Upper lobe of left lung (tissue), 6 donors: ENCODE results near the gene COMMD10. TPM values are rescaled to one million over a fixed set of nuclear protein-coding genes. Genes with fewer than 3 reads are reported as not detected.

ENCODE experiments used
- ATAC-seq, 2 donors: fragments of 200-7000 bp; cut with Tn5 transposase; one replicate each; pipeline ENCODE4 v1.9.1; 2022; ENCODE audit warnings: mild to moderate bottlenecking in 2 of 2, moderate library complexity in 2 of 2; ENCODE audit not compliant: low FRiP score in 2 of 2
- DNase-seq, 2 donors: peaks; one replicate each; pipeline ENCODE4 v3.0.0-alpha.2; 2019 to 2020
- H3K27ac ChIP-seq, 4 donors: fragments of 200-600 bp; sonication (generic); one replicate each; pipeline ENCODE4 v1.5.1; 2016 to 2019
- H3K27me3 ChIP-seq, 4 donors: fragments of 200-600 bp; sonication (generic); one replicate each; pipeline ENCODE4 v1.5.1; 2017 to 2019
- H3K36me3 ChIP-seq, 4 donors: fragments of 200-600 bp; sonication (generic); one replicate each; pipeline ENCODE4 v1.5.1; 2016 to 2019
- H3K4me1 ChIP-seq, 4 donors: fragments of 200-600 bp; sonication (generic); one replicate each; pipeline ENCODE4 v1.5.1; 2018 to 2019
- H3K4me3 ChIP-seq, 4 donors: fragments of 200-600 bp; sonication (generic); one replicate each; pipeline ENCODE4 v1.5.1; 2017 to 2019; ENCODE audit warnings: mild to moderate bottlenecking in 2 of 4, moderate library complexity in 1 of 4
- H3K9me3 ChIP-seq, 4 donors: fragments of 200-600 bp; sonication (generic); one replicate each; pipeline ENCODE4 v1.5.1; 2018 to 2019
- EP300 ChIP-seq, 4 donors: sonication (generic); formaldehyde crosslinking; IDR thresholded peaks; one replicate each; pipeline ENCODE4 v1.5.1; 2017; ENCODE audit warnings: antibody characterized with exemption in 4 of 4, control low read depth in 2 of 4
- POLR2A ChIP-seq, 4 donors: fragments of 450-650 bp; IDR thresholded peaks; one replicate each; pipeline ENCODE4 v1.5.1; 2016 to 2017; ENCODE audit warnings: antibody characterized with exemption in 4 of 4, mild to moderate bottlenecking in 2 of 4
- POLR2AphosphoS5 ChIP-seq, 2 donors: sonication (generic); formaldehyde crosslinking; IDR thresholded peaks; one replicate each; pipeline ENCODE4 v1.5.1; 2017; ENCODE audit warnings: antibody characterized with exemption in 2 of 2
- WGBS, 2 donors: methylation state at CpG; one replicate each; pipeline ENCODE4 v1.1.5; 2017 to 2018; 5-methylcytosine and 5-hydroxymethylcytosine counted together
- total RNA-seq, 6 donors: library from RNA; depleted of rRNA in 4 of 6; stranded (reverse); fragments of >200 nt in 4 of 6; gene quantifications; one replicate each; pipeline versions ENCODE4 v1.1.0 to v1.2.1, GENCODE V29; 2016 to 2021
- TF ChIP-seq, protein P1 (sequence below), 6 experiments: fragments of 450-650 bp in 4 of 6; fragments of 200-600 bp in 2 of 6; sonication (generic) in 2 of 6; IDR thresholded peaks; one replicate each; pipeline ENCODE4 v1.5.1; 2016 to 2019; ENCODE audit warnings: antibody characterized with exemption in 6 of 6
- donor health status: DM: no; HTN: no; CAD: no; lungs with moderate emphysema.
- donor health status: DM: no; HTN: yes; CAD: no; lungs with severe emphysema.

The COMMD10 gene
- total RNA-seq, 6 donors from 2014 or later = 16.5 to 49.2 (median 25.4) TPM

DNA sequence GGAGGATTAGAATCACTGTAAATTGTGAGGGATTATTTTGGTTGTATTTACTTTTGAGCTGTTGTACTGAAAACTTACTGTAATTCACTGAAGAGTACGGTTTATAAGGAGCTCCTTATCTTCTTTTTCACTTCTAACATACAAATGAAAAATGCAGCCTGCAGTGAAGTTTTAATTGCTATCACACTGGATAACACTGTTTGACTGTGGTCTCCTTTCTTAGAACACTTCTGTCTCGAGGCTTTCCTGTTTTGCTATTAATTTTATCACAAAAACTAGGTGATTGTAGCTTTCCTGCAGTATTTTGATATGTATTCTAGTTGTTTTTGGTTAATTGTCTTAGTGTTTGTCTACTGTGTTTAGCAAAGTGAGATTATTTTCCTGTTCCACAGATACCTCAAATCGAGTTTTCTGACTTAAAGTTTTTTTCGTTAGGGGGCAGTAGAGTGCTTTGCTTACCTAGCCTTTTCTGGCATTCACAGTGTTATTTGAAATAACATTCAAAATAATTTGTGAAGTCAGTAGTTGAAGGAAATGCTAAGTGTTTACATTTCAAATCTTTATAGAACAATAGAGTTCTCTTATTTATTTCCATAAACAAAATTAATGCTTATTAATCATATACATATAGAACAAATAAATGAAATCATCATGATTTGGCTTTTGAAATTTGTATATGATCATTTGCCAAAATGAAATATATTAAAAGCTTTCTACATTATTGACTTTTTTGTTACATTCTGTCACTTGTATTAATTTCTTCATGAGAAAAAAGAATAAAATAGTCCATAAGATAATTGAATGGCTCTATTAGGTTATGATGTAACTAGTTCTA, 52.9 kb downstream of the COMMD10 start:
- no peaks in the 10 kb centered on the region for H3K9me3 ChIP-seq
- peak overlapping the region in 1 of 4 donors; percentile 28 for H3K27ac ChIP-seq
- no peak for DNase-seq
- H3K27me3 ChIP-seq = no peaks in the 10 kb centered on the region
- peaks cover 0 to 2% (median 0%) of the 10 kb centered on the region in 4 donors for H3K36me3 ChIP-seq
- WGBS, 2 donors = 11 to 12% methylated on average over 4 of the region's 4 CpGs
- TF ChIP-seq EP300 (IDR thresholded peaks at IDR 0.05) = no peak
- TF ChIP-seq, protein P1, sequence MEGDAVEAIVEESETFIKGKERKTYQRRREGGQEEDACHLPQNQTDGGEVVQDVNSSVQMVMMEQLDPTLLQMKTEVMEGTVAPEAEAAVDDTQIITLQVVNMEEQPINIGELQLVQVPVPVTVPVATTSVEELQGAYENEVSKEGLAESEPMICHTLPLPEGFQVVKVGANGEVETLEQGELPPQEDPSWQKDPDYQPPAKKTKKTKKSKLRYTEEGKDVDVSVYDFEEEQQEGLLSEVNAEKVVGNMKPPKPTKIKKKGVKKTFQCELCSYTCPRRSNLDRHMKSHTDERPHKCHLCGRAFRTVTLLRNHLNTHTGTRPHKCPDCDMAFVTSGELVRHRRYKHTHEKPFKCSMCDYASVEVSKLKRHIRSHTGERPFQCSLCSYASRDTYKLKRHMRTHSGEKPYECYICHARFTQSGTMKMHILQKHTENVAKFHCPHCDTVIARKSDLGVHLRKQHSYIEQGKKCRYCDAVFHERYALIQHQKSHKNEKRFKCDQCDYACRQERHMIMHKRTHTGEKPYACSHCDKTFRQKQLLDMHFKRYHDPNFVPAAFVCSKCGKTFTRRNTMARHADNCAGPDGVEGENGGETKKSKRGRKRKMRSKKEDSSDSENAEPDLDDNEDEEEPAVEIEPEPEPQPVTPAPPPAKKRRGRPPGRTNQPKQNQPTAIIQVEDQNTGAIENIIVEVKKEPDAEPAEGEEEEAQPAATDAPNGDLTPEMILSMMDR (IDR thresholded peaks at IDR 0.05) = peak in 5 of 6 experiments; percentile 50 to 69 (median 57)
- H3K4me1 ChIP-seq = peaks cover 0 to 5% (median 0%) of the 10 kb centered on the region in 4 donors
- ATAC-seq = no peak
- no peak overlapping the region for H3K4me3 ChIP-seq

DNA sequence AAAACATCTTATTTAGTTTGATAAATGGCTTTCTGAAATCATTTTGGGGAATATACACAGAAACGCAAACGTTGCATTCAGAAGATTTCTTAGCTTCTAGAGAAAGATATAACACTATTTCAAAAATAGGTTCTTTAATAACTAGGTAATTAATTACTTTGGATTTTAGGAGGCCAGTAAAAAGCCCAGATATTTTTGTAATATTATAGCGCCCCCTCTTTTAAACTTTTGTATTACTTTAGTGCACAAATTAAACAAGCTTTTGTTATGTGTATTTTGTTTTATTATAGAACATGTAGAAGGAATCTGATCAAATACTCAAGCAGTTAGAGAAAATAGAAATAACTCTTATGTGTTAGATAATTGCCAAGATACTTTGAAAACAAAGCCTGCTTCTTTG, 57.7 kb downstream of the COMMD10 start:
- TF ChIP-seq EP300 (IDR thresholded peaks at IDR 0.05) = no peak
- TF ChIP-seq POLR2AphosphoS5 (IDR thresholded peaks at IDR 0.05) = no peak
- TF ChIP-seq POLR2A (IDR thresholded peaks at IDR 0.05) = no peak
- TF ChIP-seq, protein P1 (IDR thresholded peaks at IDR 0.05) = no peak
- Histone ChIP-seq H3K36me3 (no peaks in the 10 kb centered on the region), H3K27ac (no peak overlapping the region), H3K27me3 (no peaks in the 10 kb centered on the region), H3K4me3 (no peak overlapping the region), H3K9me3 (no peaks in the 10 kb centered on the region), H3K4me1 (peaks cover 0 to 5% (median 0%) of the 10 kb centered on the region in 4 donors)
- DNase-seq (no peak), ATAC-seq (no peak)
- 95 to 97% methylated on average over 3 of the region's 3 CpGs for WGBS, 2 donors

DNA sequence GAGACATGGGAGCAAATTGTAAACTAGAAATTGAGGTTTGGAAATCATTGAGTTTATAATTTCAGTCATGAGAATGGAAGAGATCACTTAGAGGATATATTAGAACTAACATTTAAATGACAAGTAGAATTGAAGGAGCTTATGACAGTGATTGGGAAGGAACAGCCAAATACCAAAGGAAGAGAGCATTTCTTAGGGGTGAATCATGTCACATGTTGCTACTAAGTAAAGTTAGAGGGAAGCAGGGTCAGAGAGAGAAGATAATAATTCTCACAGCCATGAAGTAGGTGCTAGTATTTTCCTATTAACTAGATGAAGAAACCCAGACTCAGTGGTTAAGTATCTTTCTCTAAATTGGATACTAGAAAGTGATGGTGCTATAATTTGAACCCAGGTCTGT, 59.3 kb downstream of the COMMD10 start:
- Histone ChIP-seq H3K4me1 (no peaks in the 10 kb centered on the region), H3K27ac (no peak overlapping the region), H3K27me3 (no peaks in the 10 kb centered on the region), H3K4me3 (no peak overlapping the region), H3K36me3 (no peaks in the 10 kb centered on the region), H3K9me3 (no peaks in the 10 kb centered on the region)
- no peak for ATAC-seq
- no peak for DNase-seq
- no peak for TF ChIP-seq POLR2AphosphoS5 (IDR thresholded peaks at IDR 0.05)
- no peak for TF ChIP-seq POLR2A (IDR thresholded peaks at IDR 0.05)
- TF ChIP-seq, protein P1 (IDR thresholded peaks at IDR 0.05) = no peak
- no peak for TF ChIP-seq EP300 (IDR thresholded peaks at IDR 0.05)

DNA sequence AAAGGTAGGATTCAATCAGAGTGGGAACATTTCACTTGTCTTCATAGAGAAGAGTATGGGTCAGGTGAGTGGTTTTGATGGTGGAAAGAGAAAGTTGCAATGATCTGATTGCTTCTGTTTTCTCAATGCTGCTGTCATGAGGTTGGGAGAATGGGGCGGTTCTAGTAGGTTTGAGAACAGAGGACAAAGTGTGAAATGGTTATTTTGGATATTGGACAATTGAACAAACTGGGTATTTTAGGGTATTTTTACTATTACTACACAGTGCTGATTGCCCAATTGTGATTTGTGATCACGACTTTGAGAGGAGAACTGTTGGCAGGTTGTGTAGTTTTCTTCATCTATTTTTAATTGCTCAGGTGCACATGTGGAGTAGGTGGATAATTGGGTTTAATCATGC, 60.2 kb downstream of the COMMD10 start:
- TF ChIP-seq, protein P1 (IDR thresholded peaks at IDR 0.05) = no peak
- TF ChIP-seq POLR2AphosphoS5 (IDR thresholded peaks at IDR 0.05) (no peak), POLR2A (IDR thresholded peaks at IDR 0.05) (no peak), EP300 (IDR thresholded peaks at IDR 0.05) (no peak)
- Histone ChIP-seq H3K4me1 (no peaks in the 10 kb centered on the region), H3K36me3 (no peaks in the 10 kb centered on the region), H3K27ac (no peak overlapping the region), H3K4me3 (no peak overlapping the region), H3K9me3 (no peaks in the 10 kb centered on the region), H3K27me3 (no peaks in the 10 kb centered on the region)
- ATAC-seq (no peak), DNase-seq (no peak)
- 86 to 94% methylated on average over 2 of the region's 2 CpGs for WGBS, 2 donors

DNA sequence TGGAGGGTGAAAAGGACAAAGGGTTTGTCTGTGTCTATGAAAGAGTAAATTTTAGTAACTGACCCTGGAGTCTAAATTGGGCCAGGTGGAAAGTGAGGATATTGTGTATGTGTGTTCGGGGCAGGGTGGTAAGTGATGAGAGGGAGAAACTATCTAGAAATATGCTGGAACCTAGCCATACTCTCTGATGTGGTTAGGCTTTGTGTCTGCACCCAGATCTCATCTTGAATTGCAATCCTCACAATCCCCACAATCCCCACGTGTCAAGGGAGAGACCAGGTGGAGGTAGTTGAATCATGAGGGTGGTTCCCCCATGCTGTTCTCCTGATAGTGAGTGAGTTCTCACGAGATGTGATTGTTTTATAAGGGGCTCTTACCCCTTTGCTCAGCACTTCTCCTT, 60.6 kb downstream of the COMMD10 start:
- no peak for ATAC-seq
- no peaks in the 10 kb centered on the region for H3K4me1 ChIP-seq
- no peak for DNase-seq
- H3K27ac ChIP-seq = no peak overlapping the region
- H3K27me3 ChIP-seq = no peaks in the 10 kb centered on the region
- TF ChIP-seq POLR2A (IDR thresholded peaks at IDR 0.05) (no peak), POLR2AphosphoS5 (IDR thresholded peaks at IDR 0.05) (no peak), EP300 (IDR thresholded peaks at IDR 0.05) (no peak)
- TF ChIP-seq, protein P1 (IDR thresholded peaks at IDR 0.05) = no peak
- WGBS, 2 donors = 86% methylated on average over 3 of the region's 3 CpGs
- no peak overlapping the region for H3K4me3 ChIP-seq
- no peaks in the 10 kb centered on the region for H3K9me3 ChIP-seq
- no peaks in the 10 kb centered on the region for H3K36me3 ChIP-seq
